K562 (cell line): ENCODE measurements around the gene PRRT2. TPM values are rescaled to one million over a fixed set of nuclear protein-coding genes. Genes with fewer than 3 reads are reported as not detected.

ENCODE experiments used
- BACH1 ChIP-seq: fragments of 200-800 bp; sonication (Bioruptor generic); IDR thresholded peaks from 2 replicates; pipeline ENCODE4 v1.6.1; 2016; ENCODE audit warnings: missing genetic modification characterization, missing compliant biosample characterization
- NR4A1 ChIP-seq, 2 experiments: fragments of 250-450 bp in 1 of 2; fragments of 450-650 bp in 1 of 2; sonication (Bioruptor Pico) in 1 of 2; IDR thresholded peaks; 2 replicates each; pipeline versions ENCODE4 v1.4.0 to v1.6.1; 2016 to 2020; ENCODE audit warnings: mild to moderate bottlenecking in 2 of 2, missing compliant biosample characterization in 1 of 2, missing genetic modification characterization in 1 of 2, moderate library complexity in 1 of 2
- ZBTB40 ChIP-seq, 2 experiments: fragments of 450-650 bp in 1 of 2; sonication (generic) in 1 of 2; formaldehyde crosslinking in 1 of 2; IDR thresholded peaks; 2 replicates each; pipeline versions ENCODE4 v1.7.1 to v1.9.0; 2016 to 2022; ENCODE audit warnings: inconsistent platforms in 1 of 2, mild to moderate bottlenecking in 1 of 2, missing genetic modification reagents in 1 of 2
- polyA plus RNA-seq, 8 experiments: library from polyadenylated mRNA; depleted of rRNA in 4 of 8; stranded (reverse) in 5 of 8; unstranded in 3 of 8; fragments of >200 nt; fragmentation: Nextera tagmentation in 2 of 8; fragmentation: Illumina TruSeq in 1 of 8; extraction: Ambion mirVana in 2 of 8; extraction: Trizol in 1 of 8; gene quantifications; 2 replicates each; pipeline versions ENCODE4 v1.2.1 to v1.2.3, GENCODE V29; 2011 to 2014; ENCODE audit warnings: inconsistent platforms in 1 of 8, missing spikeins in 1 of 8
- total RNA-seq, 7 experiments: library from RNA; depleted of rRNA in 6 of 7; stranded (reverse); fragments of >200 nt in 6 of 7; fragmentation: Illumina TruSeq in 2 of 7; extraction: Trizol in 2 of 7; gene quantifications; 2 replicates each; pipeline versions ENCODE4 v1.2.1 to v1.2.3, GENCODE V29; 2011 to 2021; ENCODE audit warnings: low replicate concordance in 1 of 7
- TF ChIP-seq, protein P1 (sequence below): IDR thresholded peaks from 2 replicates; pipeline ENCODE4 v1.6.1; 2012; ENCODE audit warnings: low read depth, low read length, improper control_type of control experiment, borderline replicate concordance

PRRT2 gene
- total and polyA plus RNA-seq, 9 of the 15 experiments (the other 6 are each of a cell fraction or from before 2014, with no cell fraction given), result 0.11 to 1.0 (median 0.42) TPM; not detected in 2

DNA sequence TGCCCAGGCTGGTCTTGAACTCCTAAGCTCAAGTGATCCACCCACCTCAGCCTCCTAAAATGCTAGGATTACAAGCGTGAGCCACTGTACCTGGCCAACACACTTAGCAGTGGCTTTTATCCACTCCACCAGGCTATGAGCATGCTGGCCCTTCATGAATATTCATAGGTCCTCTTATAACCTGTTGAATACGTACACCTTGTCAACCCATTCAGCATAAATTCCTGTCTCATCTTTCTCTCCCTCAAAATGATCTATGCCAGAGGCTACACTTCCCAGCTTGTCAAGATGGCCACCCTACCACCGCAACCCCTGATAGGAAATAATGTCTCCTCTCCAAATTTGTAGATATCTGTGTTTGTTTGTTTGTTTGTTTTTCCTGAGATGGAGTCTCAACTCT, 44.9 kb upstream of the PRRT2 start (continued):
- TF ChIP-seq ZBTB40 (IDR thresholded peaks at IDR 0.05), result no peak
- TF ChIP-seq ZBTB40 (CRISPR knock-in tag; IDR thresholded peaks at IDR 0.05), result no peak
- TF ChIP-seq BACH1 (tag), result no peak
- TF ChIP-seq NR4A1 (CRISPR knock-in tag; IDR thresholded peaks at IDR 0.05), result no peak
- no peak for TF ChIP-seq NR4A1 (tag; IDR thresholded peaks at IDR 0.05)
- TF ChIP-seq, protein P1, sequence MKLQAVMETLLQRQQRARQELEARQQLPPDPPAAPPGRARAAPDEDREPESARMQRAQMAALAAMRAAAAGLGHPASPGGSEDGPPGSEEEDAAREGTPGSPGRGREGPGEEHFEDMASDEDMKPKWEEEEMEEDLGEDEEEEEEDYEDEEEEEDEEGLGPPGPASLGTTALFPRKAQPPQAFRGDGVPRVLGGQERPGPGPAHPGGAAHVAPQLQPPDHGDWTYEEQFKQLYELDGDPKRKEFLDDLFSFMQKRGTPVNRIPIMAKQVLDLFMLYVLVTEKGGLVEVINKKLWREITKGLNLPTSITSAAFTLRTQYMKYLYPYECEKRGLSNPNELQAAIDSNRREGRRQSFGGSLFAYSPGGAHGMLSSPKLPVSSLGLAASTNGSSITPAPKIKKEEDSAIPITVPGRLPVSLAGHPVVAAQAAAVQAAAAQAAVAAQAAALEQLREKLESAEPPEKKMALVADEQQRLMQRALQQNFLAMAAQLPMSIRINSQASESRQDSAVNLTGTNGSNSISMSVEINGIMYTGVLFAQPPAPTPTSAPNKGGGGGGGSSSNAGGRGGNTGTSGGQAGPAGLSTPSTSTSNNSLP, result no peak
